SK-N-SH (cell line): ENCODE results near the gene RBBP9. TPM values are rescaled to one million over a fixed set of nuclear protein-coding genes. Genes with fewer than 3 reads are reported as not detected.

ENCODE experiments used
- CTCF ChIA-PET: fragments of 300-600, 350-600 bp; formaldehyde crosslinking; extraction: SDS; loops from one replicate; lab custom pipeline; 2021; lab: Yijun Ruan, JAX
- POLR2A ChIA-PET: fragments of 350-600 bp; sonication (Branson Sonifier 250); formaldehyde crosslinking; extraction: SDS; loops from one replicate; lab custom pipeline; 2020; ENCODE audit warnings: antibody characterized with exemption, inconsistent platforms; lab: Yijun Ruan, JAX
- DNase-seq: peaks from one replicate; pipeline ENCODE4 v3.0.0; 2012
- H2AFZ ChIP-seq: fragments of 200-600 bp; sonication (generic); 2 replicates; pipeline ENCODE4 v1.8.1; 2016; ENCODE audit warnings: antibody characterized with exemption, mild to moderate bottlenecking, low read depth
- H3F3A ChIP-seq: fragments of 200-600 bp; sonication (generic); replicated peaks from 2 replicates; pipeline ENCODE3; 2016; ENCODE audit warnings: antibody characterized with exemption, mild to moderate bottlenecking; ENCODE audit not compliant: insufficient read depth
- H3K27ac ChIP-seq, 2 experiments: fragments of 200-500 bp in 1 of 2; fragments of 200-600 bp in 1 of 2; sonication (Bioruptor generic) in 1 of 2; sonication (generic), shearing (Covaris generic) in 1 of 2; 2 replicates each; pipeline versions ENCODE4 v1.5.1 to v1.6.1; 2014 to 2016; ENCODE audit warnings: low read depth in 2 of 2, inconsistent platforms in 1 of 2, low read length in 1 of 2, mild to moderate bottlenecking in 1 of 2, mixed read lengths in 1 of 2
- H3K27me3 ChIP-seq: fragments of 200-600 bp; sonication (generic), shearing (Covaris generic); 2 replicates; pipeline ENCODE4 v1.6.1; 2016; ENCODE audit warnings: mixed run types; ENCODE audit not compliant: insufficient read depth
- H3K36me3 ChIP-seq, 2 experiments: fragments of 200-500 bp in 1 of 2; fragments of 200-600 bp in 1 of 2; sonication (Bioruptor generic) in 1 of 2; sonication (generic) in 1 of 2; replicated peaks in 1 of 2; 2 replicates each; pipeline versions ENCODE3 to v1.5.1; 2014 to 2016; ENCODE audit warnings: low read length in 1 of 2, mild to moderate bottlenecking in 1 of 2; ENCODE audit not compliant: insufficient read depth in 2 of 2, control insufficient read depth in 1 of 2
- H3K4me1 ChIP-seq, 2 experiments: fragments of 200-500 bp in 1 of 2; fragments of 200-600 bp in 1 of 2; sonication (Bioruptor generic) in 1 of 2; sonication (generic), shearing (Covaris generic) in 1 of 2; 2 replicates each; pipeline versions ENCODE4 v1.5.1 to v1.6.1; 2014 to 2016; ENCODE audit warnings: low read depth in 1 of 2, low read length in 1 of 2, mixed run types in 1 of 2; ENCODE audit not compliant: insufficient read depth in 2 of 2, control insufficient read depth in 1 of 2
- H3K4me2 ChIP-seq: fragments of 200-600 bp; sonication (generic), shearing (Covaris generic); 2 replicates; pipeline ENCODE4 v1.6.1; 2017; ENCODE audit warnings: mixed run types
- H3K4me3 ChIP-seq, 2 experiments: fragments of 200-500 bp in 1 of 2; fragments of 200-600 bp in 1 of 2; sonication (Bioruptor generic) in 1 of 2; sonication (generic), shearing (Covaris generic) in 1 of 2; 2 replicates each; pipeline versions ENCODE4 v1.5.1 to v1.8.1; 2014 to 2016; ENCODE audit warnings: low read depth in 2 of 2, inconsistent platforms in 1 of 2, low read length in 1 of 2, mild to moderate bottlenecking in 1 of 2, mixed read lengths in 1 of 2, moderate library complexity in 1 of 2
- H3K79me2 ChIP-seq: fragments of 200-600 bp; sonication (generic); 2 replicates; pipeline ENCODE4 v1.8.1; 2017; ENCODE audit warnings: mild to moderate bottlenecking; ENCODE audit not compliant: insufficient read depth
- H3K9ac ChIP-seq: fragments of 200-600 bp; sonication (generic); 2 replicates; pipeline ENCODE4 v1.6.1; 2017; ENCODE audit warnings: mixed run types
- H3K9me2 ChIP-seq: fragments of 200-600 bp; sonication (generic); 2 replicates; pipeline ENCODE4 v1.6.1; 2017; ENCODE audit warnings: mixed run types
- H3K9me3 ChIP-seq: fragments of 200-600 bp; sonication (generic); 2 replicates; pipeline ENCODE4 v1.6.1; 2017; ENCODE audit warnings: mixed run types, mild to moderate bottlenecking, moderate library complexity
- H4K20me1 ChIP-seq: fragments of 200-600 bp; sonication (generic); 2 replicates; pipeline ENCODE4 v1.6.1; 2017; ENCODE audit warnings: mild to moderate bottlenecking, mixed run types; ENCODE audit not compliant: insufficient read depth
- CHD2 ChIP-seq: fragments of 150-350 bp; IDR thresholded peaks from 2 replicates; pipeline ENCODE4 v1.6.1; 2018; ENCODE audit warnings: low read length; ENCODE audit not compliant: partially characterized antibody
- ELF1 ChIP-seq: IDR thresholded peaks from 2 replicates; pipeline ENCODE4 v1.4.0; 2012
- EZH2phosphoT487 ChIP-seq: fragments of 200-600 bp; sonication (generic); IDR thresholded peaks from 2 replicates; pipeline ENCODE4 v1.6.1; 2017; ENCODE audit warnings: low read depth, mixed run types, mild to moderate bottlenecking, antibody characterized with exemption, moderate library complexity, borderline replicate concordance
- FOSL2 ChIP-seq: IDR thresholded peaks from 2 replicates; pipeline ENCODE4 v1.4.0; 2012; ENCODE audit warnings: low read depth, mild to moderate bottlenecking, moderate library complexity, borderline replicate concordance
- FOXJ3 ChIP-seq: sonication (generic); formaldehyde crosslinking; IDR thresholded peaks from 2 replicates; pipeline ENCODE4 v1.5.1; 2020; ENCODE audit warnings: mild to moderate bottlenecking, missing genetic modification reagents
- GABPA ChIP-seq: IDR thresholded peaks from 2 replicates; pipeline ENCODE4 v1.4.0; 2012; ENCODE audit warnings: low read depth, mild to moderate bottlenecking
- GATA2 ChIP-seq: sonication (generic); formaldehyde crosslinking; IDR thresholded peaks from 2 replicates; pipeline ENCODE4 v1.5.0; 2020; ENCODE audit warnings: mild to moderate bottlenecking, missing genetic modification reagents
- IRF3 ChIP-seq: fragments of 150-350 bp; IDR thresholded peaks from 2 replicates; pipeline ENCODE4 v1.6.1; 2016; ENCODE audit warnings: mild to moderate bottlenecking, low read depth, low read length
- JUND ChIP-seq: IDR thresholded peaks from 2 replicates; pipeline ENCODE4 v1.4.0; 2012
- MAX ChIP-seq: IDR thresholded peaks from 2 replicates; pipeline ENCODE4 v1.4.0; 2012; ENCODE audit warnings: low read depth
- MXI1 ChIP-seq: IDR thresholded peaks from 2 replicates; pipeline ENCODE4 v1.6.1; 2012; ENCODE audit warnings: mild to moderate bottlenecking, low read depth, low read length, improper control_type of control experiment
- NFIC ChIP-seq: IDR thresholded peaks from 2 replicates; pipeline ENCODE4 v1.4.0; 2012; ENCODE audit warnings: borderline replicate concordance
- NRF1 ChIP-seq: IDR thresholded peaks from 2 replicates; pipeline ENCODE4 v1.6.1; 2012; ENCODE audit warnings: low read depth, mild to moderate bottlenecking, low read length
- POLR2AphosphoS5 ChIP-seq: IDR thresholded peaks from 2 replicates; pipeline ENCODE4 v1.6.1; 2012; ENCODE audit warnings: low read depth, low read length
- RAD21 ChIP-seq: IDR thresholded peaks from 2 replicates; pipeline ENCODE4 v1.6.1; 2012; ENCODE audit warnings: mild to moderate bottlenecking, low read length
- RCOR1 ChIP-seq: fragments of 150-350 bp; IDR thresholded peaks from 2 replicates; pipeline ENCODE4 v1.6.1; 2017; ENCODE audit warnings: antibody characterized with exemption, low read length
- RFX5 ChIP-seq: IDR thresholded peaks from 2 replicates; pipeline ENCODE4 v1.6.1; 2012; ENCODE audit warnings: mild to moderate bottlenecking, improper control_type of control experiment, low read length
- RXRA ChIP-seq: IDR thresholded peaks from 2 replicates; pipeline ENCODE4 v1.4.0; 2012; ENCODE audit warnings: low read depth, mild to moderate bottlenecking, borderline replicate concordance
- SIN3A ChIP-seq: IDR thresholded peaks from 2 replicates; pipeline ENCODE4 v1.6.1; 2012; ENCODE audit warnings: low read depth, mild to moderate bottlenecking, low read length, moderate library complexity, borderline replicate concordance
- SMC3 ChIP-seq: IDR thresholded peaks from 2 replicates; pipeline ENCODE4 v1.6.1; 2012; ENCODE audit warnings: low read depth, low read length, improper control_type of control experiment
- TAF1 ChIP-seq: IDR thresholded peaks from 2 replicates; pipeline ENCODE4 v1.6.1; 2012; ENCODE audit warnings: low read depth, mild to moderate bottlenecking, low read length, moderate library complexity, borderline replicate concordance
- USF1 ChIP-seq: IDR thresholded peaks from 2 replicates; pipeline ENCODE4 v1.4.0; 2012; ENCODE audit warnings: low read depth, borderline replicate concordance
- YY1 ChIP-seq: IDR thresholded peaks from 2 replicates; pipeline ENCODE4 v1.4.0; 2012; ENCODE audit warnings: low read depth, mild to moderate bottlenecking
- WGBS: methylation state at CpG from one replicate; pipeline ENCODE4 v1.1.6; 2017; ENCODE audit warnings: low lambda C conversion rate; 5-methylcytosine and 5-hydroxymethylcytosine counted together
- polyA plus RNA-seq, 3 experiments: library from polyadenylated mRNA; depleted of rRNA; stranded (reverse); fragments of >200 nt; gene quantifications; 2 replicates each; pipeline ENCODE4 v1.2.3, GENCODE V29; 2012
- TF ChIP-seq, protein P1 (sequence below): IDR thresholded peaks from 2 replicates; pipeline ENCODE4 v1.4.0; 2012; ENCODE audit warnings: low read depth, borderline replicate concordance
- TF ChIP-seq, protein P2 (sequence below): IDR thresholded peaks from 2 replicates; pipeline ENCODE4; 2012
- TF ChIP-seq, protein P3 (sequence below): IDR thresholded peaks from 2 replicates; pipeline ENCODE4 v1.6.1; 2012; ENCODE audit warnings: mild to moderate bottlenecking, low read depth, low read length, moderate library complexity

Gene RBBP9
- polyA plus RNA-seq, 1 of the 3 experiments (the other 2 are of a cell fraction): 7.5 TPM

- peak; percentile 87 for DNase-seq
- Histone ChIP-seq H3K9me2 (no peaks in the 10 kb centered on the region), H3K27me3 (no peaks in the 10 kb centered on the region), H3F3A (no peaks in the 10 kb centered on the region), H3K36me3 (peaks cover 13 to 16% of the 10 kb centered on the region in 2 experiments)
- WGBS: under 1% methylated on average over 15 of the region's 15 CpGs
- TF ChIP-seq, protein P1, sequence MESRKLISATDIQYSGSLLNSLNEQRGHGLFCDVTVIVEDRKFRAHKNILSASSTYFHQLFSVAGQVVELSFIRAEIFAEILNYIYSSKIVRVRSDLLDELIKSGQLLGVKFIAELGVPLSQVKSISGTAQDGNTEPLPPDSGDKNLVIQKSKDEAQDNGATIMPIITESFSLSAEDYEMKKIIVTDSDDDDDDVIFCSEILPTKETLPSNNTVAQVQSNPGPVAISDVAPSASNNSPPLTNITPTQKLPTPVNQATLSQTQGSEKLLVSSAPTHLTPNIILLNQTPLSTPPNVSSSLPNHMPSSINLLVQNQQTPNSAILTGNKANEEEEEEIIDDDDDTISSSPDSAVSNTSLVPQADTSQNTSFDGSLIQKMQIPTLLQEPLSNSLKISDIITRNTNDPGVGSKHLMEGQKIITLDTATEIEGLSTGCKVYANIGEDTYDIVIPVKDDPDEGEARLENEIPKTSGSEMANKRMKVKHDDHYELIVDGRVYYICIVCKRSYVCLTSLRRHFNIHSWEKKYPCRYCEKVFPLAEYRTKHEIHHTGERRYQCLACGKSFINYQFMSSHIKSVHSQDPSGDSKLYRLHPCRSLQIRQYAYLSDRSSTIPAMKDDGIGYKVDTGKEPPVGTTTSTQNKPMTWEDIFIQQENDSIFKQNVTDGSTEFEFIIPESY: no peak
- TF ChIP-seq IRF3 (no peak), RXRA (no peak), GABPA (peak; percentile 82), POLR2AphosphoS5 (peak; percentile 85), RFX5 (no peak), RAD21 (peak; percentile 3; the same call in 1 of the 2 replicates), NRF1 (no peak), FOXJ3 (CRISPR knock-in tag) (no peak), MAX (peak; percentile 86), YY1 (no peak), CHD2 (peak; percentile 53), JUND (no peak), USF1 (no peak), GATA2 (CRISPR knock-in tag) (no peak), EZH2phosphoT487 (no peak), NFIC (no peak), RCOR1 (no peak), ELF1 (no peak), TAF1 (no peak), MXI1 (peak; percentile 94), SIN3A (no peak), FOSL2 (no peak), SMC3 (no peak)
- TF ChIP-seq, protein P2, sequence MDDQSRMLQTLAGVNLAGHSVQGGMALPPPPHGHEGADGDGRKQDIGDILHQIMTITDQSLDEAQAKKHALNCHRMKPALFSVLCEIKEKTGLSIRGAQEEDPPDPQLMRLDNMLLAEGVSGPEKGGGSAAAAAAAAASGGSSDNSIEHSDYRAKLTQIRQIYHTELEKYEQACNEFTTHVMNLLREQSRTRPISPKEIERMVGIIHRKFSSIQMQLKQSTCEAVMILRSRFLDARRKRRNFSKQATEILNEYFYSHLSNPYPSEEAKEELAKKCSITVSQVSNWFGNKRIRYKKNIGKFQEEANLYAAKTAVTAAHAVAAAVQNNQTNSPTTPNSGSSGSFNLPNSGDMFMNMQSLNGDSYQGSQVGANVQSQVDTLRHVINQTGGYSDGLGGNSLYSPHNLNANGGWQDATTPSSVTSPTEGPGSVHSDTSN: no peak
- TF ChIP-seq, protein P3, sequence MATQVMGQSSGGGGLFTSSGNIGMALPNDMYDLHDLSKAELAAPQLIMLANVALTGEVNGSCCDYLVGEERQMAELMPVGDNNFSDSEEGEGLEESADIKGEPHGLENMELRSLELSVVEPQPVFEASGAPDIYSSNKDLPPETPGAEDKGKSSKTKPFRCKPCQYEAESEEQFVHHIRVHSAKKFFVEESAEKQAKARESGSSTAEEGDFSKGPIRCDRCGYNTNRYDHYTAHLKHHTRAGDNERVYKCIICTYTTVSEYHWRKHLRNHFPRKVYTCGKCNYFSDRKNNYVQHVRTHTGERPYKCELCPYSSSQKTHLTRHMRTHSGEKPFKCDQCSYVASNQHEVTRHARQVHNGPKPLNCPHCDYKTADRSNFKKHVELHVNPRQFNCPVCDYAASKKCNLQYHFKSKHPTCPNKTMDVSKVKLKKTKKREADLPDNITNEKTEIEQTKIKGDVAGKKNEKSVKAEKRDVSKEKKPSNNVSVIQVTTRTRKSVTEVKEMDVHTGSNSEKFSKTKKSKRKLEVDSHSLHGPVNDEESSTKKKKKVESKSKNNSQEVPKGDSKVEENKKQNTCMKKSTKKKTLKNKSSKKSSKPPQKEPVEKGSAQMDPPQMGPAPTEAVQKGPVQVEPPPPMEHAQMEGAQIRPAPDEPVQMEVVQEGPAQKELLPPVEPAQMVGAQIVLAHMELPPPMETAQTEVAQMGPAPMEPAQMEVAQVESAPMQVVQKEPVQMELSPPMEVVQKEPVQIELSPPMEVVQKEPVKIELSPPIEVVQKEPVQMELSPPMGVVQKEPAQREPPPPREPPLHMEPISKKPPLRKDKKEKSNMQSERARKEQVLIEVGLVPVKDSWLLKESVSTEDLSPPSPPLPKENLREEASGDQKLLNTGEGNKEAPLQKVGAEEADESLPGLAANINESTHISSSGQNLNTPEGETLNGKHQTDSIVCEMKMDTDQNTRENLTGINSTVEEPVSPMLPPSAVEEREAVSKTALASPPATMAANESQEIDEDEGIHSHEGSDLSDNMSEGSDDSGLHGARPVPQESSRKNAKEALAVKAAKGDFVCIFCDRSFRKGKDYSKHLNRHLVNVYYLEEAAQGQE: 0 out of 2 replicates have a peak, but pooled peaks have one; percentile 21
- TF ChIP-seq, all 33 proteins: peak for 7
- peak overlapping the region; percentile 94 for H3K4me3 ChIP-seq
- peak overlapping the region; percentile 90 for H3K9ac ChIP-seq
- no peaks in the 10 kb centered on the region for H4K20me1 ChIP-seq
- H3K4me1 ChIP-seq: peaks cover 0 to 7% of the 10 kb centered on the region in 2 experiments; a peak in 2 of 4 replicates
- H3K79me2 ChIP-seq: peaks cover 39% of the 10 kb centered on the region
- peak overlapping the region; percentile 85 for H2AFZ ChIP-seq
- POLR2A ChIA-PET: interaction anchor here (0.6 to 2.0 kb wide), 12 partner anchors 8 to 1586 kb away, joined by 3 to 18 read pairs (median 4); partner anchors contain the start of genes CFAP61, CRNKL1, KAT14 and PET117
- CTCF ChIA-PET: interaction anchor here (1.0 to 1.9 kb wide), 4 partner anchors 8 to 54 kb away, joined by 3 to 4 read pairs (median 3); no protein-coding TSS in a partner anchor
- H3K4me2 ChIP-seq: peak overlapping the region; percentile 84
- peak overlapping the region; percentile 96; a peak in 3 of 4 replicates for H3K27ac ChIP-seq
- H3K9me3 ChIP-seq: no peaks in the 10 kb centered on the region
Measured at GRCh38 chr20:18466574-18466893, 30.5 kb downstream of the RBBP9 start.
